Esophagus muscularis mucosa (tissue), 4 donors: ENCODE results near the gene HTT. TPM values are rescaled to one million over a fixed set of nuclear protein-coding genes. Genes with fewer than 3 reads are reported as not detected.

Source experiments
- DNase-seq: peaks from one replicate; pipeline ENCODE4 v3.0.0-alpha.2; 2017; ENCODE audit errors: extremely low spot score
- H3K27ac ChIP-seq, 4 donors: fragments of 200-600 bp; sonication (generic); replicated peaks in 1 of 4; 1 replicate in 3 of 4; 2 replicates in 1 of 4; pipeline ENCODE4 v1.5.1; 2016 to 2019; ENCODE audit warnings: mild to moderate bottlenecking in 1 of 4
- H3K27me3 ChIP-seq, 4 donors: fragments of 200-600 bp; sonication (generic); one replicate each; pipeline versions ENCODE4 v1.5.1 to v1.6.0; 2016 to 2019
- H3K36me3 ChIP-seq, 4 donors: fragments of 200-600 bp; sonication (generic); one replicate each; pipeline ENCODE4 v1.5.1; 2016 to 2019
- H3K4me1 ChIP-seq, 4 donors: fragments of 200-600 bp; sonication (generic); one replicate each; pipeline ENCODE4 v1.5.1; 2016 to 2019
- H3K4me3 ChIP-seq, 4 donors: fragments of 200-600 bp; sonication (generic); 1 replicate in 2 of 4; 2 replicates in 2 of 4; pipeline ENCODE4 v1.5.1; 2016 to 2019; ENCODE audit warnings: mild to moderate bottlenecking in 4 of 4, moderate library complexity in 1 of 4
- H3K9me3 ChIP-seq, 4 donors: fragments of 200-600 bp; sonication (generic); 1 replicate in 3 of 4; 2 replicates in 1 of 4; pipeline ENCODE4 v1.5.1; 2016 to 2019
- CTCF ChIP-seq, 3 experiments: fragments of 200-600 bp in 2 of 3; fragments of 450-650 bp in 1 of 3; sonication (generic) in 2 of 3; IDR thresholded peaks; one replicate each; pipeline ENCODE4 v1.5.1; 2017 to 2019; ENCODE audit warnings: antibody characterized with exemption in 3 of 3, mild to moderate bottlenecking in 2 of 3, moderate library complexity in 1 of 3
- EP300 ChIP-seq: sonication (generic); formaldehyde crosslinking; IDR thresholded peaks from one replicate; pipeline ENCODE4 v1.6.1; 2017; ENCODE audit warnings: antibody characterized with exemption
- POLR2A ChIP-seq: fragments of 450-650 bp; IDR thresholded peaks from one replicate; pipeline ENCODE4 v1.6.1; 2017; ENCODE audit warnings: antibody characterized with exemption, moderate library complexity, mild to moderate bottlenecking, low read depth
- POLR2AphosphoS5 ChIP-seq, 2 donors: sonication (generic); formaldehyde crosslinking; IDR thresholded peaks; one replicate each; pipeline ENCODE4 v1.6.1; 2017; ENCODE audit warnings: antibody characterized with exemption in 2 of 2
- WGBS: methylation state at CpG from one replicate; pipeline ENCODE4 v1.1.5; 2018; 5-methylcytosine and 5-hydroxymethylcytosine counted together
- intact Hi-C: fragments of 100-400 bp; cut with DNase I; formaldehyde crosslinking; loops from one replicate; pipeline ENCODE4 v1.15.1; 2023
- total RNA-seq, 4 donors: library from RNA; depleted of rRNA; stranded (reverse); fragments of >200 nt; gene quantifications; one replicate each; pipeline versions ENCODE4 v1.1.0 to v1.2.1, GENCODE V29; 2016

The HTT gene
- total RNA-seq, 4 donors from 2014 or later, result 30.2 to 65.7 (median 49.3) TPM

- TF ChIP-seq CTCF (IDR thresholded peaks at IDR 0.05) (no peak), POLR2AphosphoS5 (IDR thresholded peaks at IDR 0.05) (no peak), EP300 (no peak), POLR2A (no peak)
- Histone ChIP-seq H3K36me3 (peaks cover 0 to 17% (median 7%) of the 10 kb centered on the region in 4 donors), H3K27ac (no peak overlapping the region), H3K27me3 (no peaks in the 10 kb centered on the region), H3K9me3 (no peaks in the 10 kb centered on the region), H3K4me3 (no peak overlapping the region), H3K4me1 (no peaks in the 10 kb centered on the region)
- intact Hi-C loops, result no loop called here
- 94% methylated on average over 26 of the region's 38 CpGs for WGBS
- DNase-seq, result no peak
Observed at GRCh38 chr4:3252831-3253641, 178.6 kb downstream of the HTT start.

GRCh38 chr4:3253808-3254207 is 179.3 kb downstream of the HTT start:
- Histone ChIP-seq H3K9me3 (no peaks in the 10 kb centered on the region), H3K4me3 (no peak overlapping the region), H3K36me3 (peaks cover 0 to 17% (median 7%) of the 10 kb centered on the region in 4 donors), H3K27me3 (no peaks in the 10 kb centered on the region), H3K4me1 (no peaks in the 10 kb centered on the region), H3K27ac (no peak overlapping the region)
- no peak for DNase-seq
- intact Hi-C loops, result no loop called here
- WGBS, result 95% methylated on average over 13 of the region's 13 CpGs
- no peak for TF ChIP-seq POLR2A
- no peak for TF ChIP-seq POLR2AphosphoS5 (IDR thresholded peaks at IDR 0.05)

GRCh38 chr4:3254302-3255131 is 180.0 kb downstream of the HTT start:
- Histone ChIP-seq H3K4me3 (no peak overlapping the region), H3K27me3 (no peaks in the 10 kb centered on the region), H3K36me3 (peaks cover 0 to 17% (median 7%) of the 10 kb centered on the region in 4 donors), H3K9me3 (no peaks in the 10 kb centered on the region), H3K4me1 (no peaks in the 10 kb centered on the region), H3K27ac (no peak overlapping the region)
- intact Hi-C loops, result no loop called here
- TF ChIP-seq POLR2A (no peak), CTCF (IDR thresholded peaks at IDR 0.05) (no peak), EP300 (no peak)
- WGBS, result 93% methylated on average over 7 of the region's 14 CpGs
- no peak for DNase-seq

DNA sequence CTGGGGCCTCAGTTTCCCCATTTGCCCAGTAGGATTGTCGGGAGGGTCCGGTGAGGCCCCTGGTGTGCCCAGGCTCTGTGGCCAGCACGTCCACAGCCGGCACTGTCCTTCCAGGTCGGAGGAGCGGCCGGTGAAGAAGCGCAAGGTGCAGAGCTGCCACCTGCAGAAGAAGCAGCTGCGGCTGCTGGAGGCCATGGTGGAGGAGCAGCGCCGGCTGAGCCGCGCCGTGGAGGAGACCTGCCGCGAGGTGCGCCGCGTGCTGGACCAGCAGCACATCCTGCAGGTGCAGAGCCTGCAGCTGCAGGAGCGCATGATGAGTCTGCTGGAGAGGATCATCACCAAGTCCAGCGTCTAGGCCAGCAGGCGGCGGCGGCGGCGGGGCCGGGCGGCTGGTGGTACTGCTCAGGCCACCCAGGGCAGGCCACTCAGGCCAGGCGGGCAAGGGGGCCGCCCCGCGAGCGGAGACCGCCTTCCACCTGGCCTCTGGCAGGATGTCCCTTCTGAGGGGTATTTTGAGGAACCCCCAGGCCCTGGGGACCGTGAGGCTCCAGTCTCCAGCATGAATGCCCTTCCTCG is 181.2 kb downstream of the HTT start:
- no peaks in the 10 kb centered on the region for H3K9me3 ChIP-seq
- no peak overlapping the region for H3K27ac ChIP-seq
- peaks cover 0 to 17% (median 7%) of the 10 kb centered on the region in 4 donors for H3K36me3 ChIP-seq
- no peak for TF ChIP-seq POLR2A
- no peak for TF ChIP-seq EP300
- no peak for TF ChIP-seq CTCF (IDR thresholded peaks at IDR 0.05)
- TF ChIP-seq POLR2AphosphoS5 (IDR thresholded peaks at IDR 0.05), result no peak
- intact Hi-C loops, result no loop called here
- no peak for DNase-seq
- WGBS, result 95% methylated on average over 35 of the region's 36 CpGs
- no peaks in the 10 kb centered on the region for H3K4me1 ChIP-seq
- no peak overlapping the region for H3K4me3 ChIP-seq
- no peaks in the 10 kb centered on the region for H3K27me3 ChIP-seq
